Activated naive CD8-positive, alpha-beta T cell (primary cell): ENCODE data around the gene CDH4.
"Not testable (repeated sequence)": the region's sequence is repeated elsewhere in the genome, so short reads cannot be mapped to it uniquely, and the experiment has no call there.

Source experiments
- H3K27ac Mint-ChIP-seq: one replicate; pipeline ENCODE4 v1.8.0; 2021; ENCODE audit warnings: mixed read lengths
- H3K27me3 Mint-ChIP-seq: one replicate; pipeline ENCODE4 v1.8.0; 2021; ENCODE audit warnings: mixed read lengths
- H3K36me3 Mint-ChIP-seq: one replicate; pipeline ENCODE4 v1.8.0; 2021; ENCODE audit warnings: mixed read lengths
- H3K4me1 Mint-ChIP-seq: one replicate; pipeline ENCODE4 v1.8.0; 2021; ENCODE audit warnings: low read depth, mixed read lengths
- H3K4me3 Mint-ChIP-seq: one replicate; pipeline ENCODE4 v1.8.0; 2021; ENCODE audit warnings: mild to moderate bottlenecking, mixed read lengths
- H3K9me3 Mint-ChIP-seq: one replicate; pipeline ENCODE4 v1.8.0; 2021; ENCODE audit warnings: low read depth, mixed read lengths

Gene CDH4

DNA sequence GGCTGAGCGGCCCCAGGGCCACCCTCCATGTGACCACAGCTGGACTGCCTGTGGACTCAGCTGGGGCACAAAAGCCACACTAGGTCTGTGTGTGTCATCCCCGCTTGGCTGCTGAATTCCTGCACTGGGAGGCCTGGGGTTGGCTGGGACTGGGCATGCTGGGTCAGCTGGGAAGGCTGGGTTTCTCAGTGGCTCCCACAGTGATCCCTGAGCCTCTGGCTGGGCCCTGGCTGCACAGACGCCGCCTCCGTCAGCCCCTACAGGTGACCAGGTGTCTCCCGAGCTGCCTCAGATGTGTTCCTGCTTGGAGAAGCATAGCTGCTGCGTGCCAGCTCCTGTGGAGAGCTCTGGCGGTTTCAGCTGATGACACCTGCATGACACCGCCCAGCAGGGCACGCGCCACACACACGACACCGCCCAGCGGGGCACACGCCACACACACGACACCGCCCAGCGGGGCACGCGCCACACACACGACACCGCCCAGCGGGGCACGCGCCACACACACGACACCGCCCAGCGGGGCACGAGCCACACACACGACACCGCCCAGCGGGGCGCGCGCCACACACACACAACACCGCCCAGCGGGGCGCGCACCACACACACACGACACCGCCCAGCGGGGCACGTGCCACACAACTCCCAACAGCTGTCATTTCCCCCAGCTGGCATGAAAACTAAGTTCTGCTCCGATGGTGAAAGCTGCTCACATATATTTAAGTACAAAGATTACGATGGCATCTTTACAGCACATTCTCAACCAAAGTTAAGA, 724.8 kb downstream of the CDH4 start:
- no peak overlapping the region for H3K4me3 Mint-ChIP-seq
- no peak overlapping the region for H3K27ac Mint-ChIP-seq
- H3K9me3 Mint-ChIP-seq, result no peaks in the 10 kb centered on the region
- H3K27me3 Mint-ChIP-seq, result no peaks in the 10 kb centered on the region
- H3K4me1 Mint-ChIP-seq, result peaks cover 7% of the 10 kb centered on the region
- peaks cover 18% of the 10 kb centered on the region for H3K36me3 Mint-ChIP-seq

GRCh38 chr20:61977419-61977786, 725.3 kb downstream of the CDH4 start:
- H3K36me3 Mint-ChIP-seq, result peaks cover 14% of the 10 kb centered on the region
- H3K4me1 Mint-ChIP-seq, result peaks cover 10% of the 10 kb centered on the region
- H3K9me3 Mint-ChIP-seq, result no peaks in the 10 kb centered on the region
- H3K4me3 Mint-ChIP-seq, result no peak overlapping the region
- no peak overlapping the region for H3K27ac Mint-ChIP-seq
- H3K27me3 Mint-ChIP-seq, result no peaks in the 10 kb centered on the region

GRCh38 chr20:61978491-61978890, 726.4 kb downstream of the CDH4 start:
- H3K4me3 Mint-ChIP-seq, result no peak overlapping the region
- H3K27me3 Mint-ChIP-seq, result no peaks in the 10 kb centered on the region
- H3K9me3 Mint-ChIP-seq, result no peaks in the 10 kb centered on the region
- peaks cover 5% of the 10 kb centered on the region for H3K36me3 Mint-ChIP-seq
- peaks cover 10% of the 10 kb centered on the region for H3K4me1 Mint-ChIP-seq
- H3K27ac Mint-ChIP-seq, result no peak overlapping the region

GRCh38 chr20:61979090-61979489, 727.0 kb downstream of the CDH4 start:
- H3K4me3 Mint-ChIP-seq, result no peak overlapping the region
- H3K36me3 Mint-ChIP-seq, result peaks cover 11% of the 10 kb centered on the region
- no peaks in the 10 kb centered on the region for H3K27me3 Mint-ChIP-seq
- H3K27ac Mint-ChIP-seq, result no peak overlapping the region
- no peaks in the 10 kb centered on the region for H3K9me3 Mint-ChIP-seq
- peaks cover 14% of the 10 kb centered on the region for H3K4me1 Mint-ChIP-seq

GRCh38 chr20:61979701-61980635, 727.9 kb downstream of the CDH4 start:
- H3K4me1 Mint-ChIP-seq, result peaks cover 16% of the 10 kb centered on the region
- H3K27ac Mint-ChIP-seq, result no peak overlapping the region
- peaks cover 12% of the 10 kb centered on the region for H3K36me3 Mint-ChIP-seq
- H3K9me3 Mint-ChIP-seq, result no peaks in the 10 kb centered on the region
- H3K27me3 Mint-ChIP-seq, result no peaks in the 10 kb centered on the region
- H3K4me3 Mint-ChIP-seq, result no peak overlapping the region

- Mint-ChIP-seq H3K4me1 (peaks cover 17% of the 10 kb centered on the region), H3K9me3 (no peaks in the 10 kb centered on the region), H3K27me3 (no peaks in the 10 kb centered on the region), H3K4me3 (no peak overlapping the region), H3K36me3 (peaks cover 12% of the 10 kb centered on the region), H3K27ac (no peak overlapping the region)
Observed at GRCh38 chr20:61980647-61981583, 728.9 kb downstream of the CDH4 start.

DNA sequence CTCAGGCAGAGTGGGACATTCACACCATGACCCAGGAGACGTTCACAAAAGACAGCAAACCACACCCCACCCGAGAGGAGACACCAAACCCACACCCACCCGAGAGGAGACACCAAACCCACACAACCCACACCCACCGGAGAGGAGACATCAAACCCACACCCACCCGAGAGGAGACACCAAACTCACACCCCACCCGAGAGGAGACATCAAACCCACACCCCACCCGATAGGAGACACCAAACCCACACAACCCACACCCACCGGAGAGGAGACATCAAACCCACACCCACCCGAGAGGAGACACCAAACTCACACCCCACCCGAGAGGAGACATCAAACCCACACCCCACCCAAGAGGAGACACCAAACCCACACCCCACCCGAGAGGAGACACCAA, 729.6 kb downstream of the CDH4 start:
- not testable (repeated sequence) for H3K27me3 Mint-ChIP-seq, H3K27ac Mint-ChIP-seq, H3K4me3 Mint-ChIP-seq, H3K9me3 Mint-ChIP-seq
- H3K36me3 Mint-ChIP-seq, result peaks cover 12% of the 10 kb centered on the region
- H3K4me1 Mint-ChIP-seq, result peaks cover 19% of the 10 kb centered on the region

GRCh38 chr20:61982191-61982950, 730.3 kb downstream of the CDH4 start:
- H3K27ac Mint-ChIP-seq, result peak overlapping the region; percentile 46

DNA sequence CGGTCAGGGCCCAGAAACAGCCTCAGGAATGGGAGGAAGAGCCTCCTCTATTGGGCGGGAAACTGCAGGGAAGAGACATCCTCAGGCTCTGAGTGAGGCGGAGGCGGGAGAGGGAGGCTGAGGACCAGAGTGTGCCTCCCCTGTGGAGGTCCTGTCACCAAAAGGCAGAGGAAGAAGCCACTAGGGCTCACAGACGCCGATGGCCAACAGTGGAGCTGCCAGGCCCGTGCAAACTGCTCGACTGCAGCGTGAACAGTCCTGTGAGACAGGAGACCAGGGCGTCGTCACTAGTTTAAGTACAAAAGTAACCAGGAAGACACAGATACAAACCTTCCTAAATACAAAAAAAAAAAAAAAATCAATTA, 730.9 kb downstream of the CDH4 start:
- no peaks in the 10 kb centered on the region for H3K9me3 Mint-ChIP-seq
- H3K36me3 Mint-ChIP-seq, result peaks cover 16% of the 10 kb centered on the region
- no peaks in the 10 kb centered on the region for H3K27me3 Mint-ChIP-seq
- no peak overlapping the region for H3K27ac Mint-ChIP-seq
- H3K4me1 Mint-ChIP-seq, result peaks cover 20% of the 10 kb centered on the region
- H3K4me3 Mint-ChIP-seq, result no peak overlapping the region

More at GRCh38 chr20:61982191-61982950, 730.3 kb downstream of the CDH4 start:
- Mint-ChIP-seq H3K36me3 (peaks cover 14% of the 10 kb centered on the region), H3K9me3 (no peaks in the 10 kb centered on the region), H3K27me3 (no peaks in the 10 kb centered on the region), H3K4me3 (peak overlapping the region; percentile 32), H3K4me1 (peaks cover 19% of the 10 kb centered on the region)

GRCh38 chr20:61983965-61984364, 731.9 kb downstream of the CDH4 start:
- no peak overlapping the region for H3K4me3 Mint-ChIP-seq
- no peak overlapping the region for H3K27ac Mint-ChIP-seq
- H3K9me3 Mint-ChIP-seq, result no peaks in the 10 kb centered on the region
- H3K4me1 Mint-ChIP-seq, result peaks cover 20% of the 10 kb centered on the region
- no peaks in the 10 kb centered on the region for H3K27me3 Mint-ChIP-seq
- H3K36me3 Mint-ChIP-seq, result peaks cover 19% of the 10 kb centered on the region

GRCh38 chr20:61984431-61984830, 732.4 kb downstream of the CDH4 start:
- not testable (repeated sequence) for H3K27ac Mint-ChIP-seq, H3K9me3 Mint-ChIP-seq, H3K27me3 Mint-ChIP-seq, H3K4me3 Mint-ChIP-seq
- Mint-ChIP-seq H3K4me1 (peaks cover 20% of the 10 kb centered on the region), H3K36me3 (peaks cover 19% of the 10 kb centered on the region)

DNA sequence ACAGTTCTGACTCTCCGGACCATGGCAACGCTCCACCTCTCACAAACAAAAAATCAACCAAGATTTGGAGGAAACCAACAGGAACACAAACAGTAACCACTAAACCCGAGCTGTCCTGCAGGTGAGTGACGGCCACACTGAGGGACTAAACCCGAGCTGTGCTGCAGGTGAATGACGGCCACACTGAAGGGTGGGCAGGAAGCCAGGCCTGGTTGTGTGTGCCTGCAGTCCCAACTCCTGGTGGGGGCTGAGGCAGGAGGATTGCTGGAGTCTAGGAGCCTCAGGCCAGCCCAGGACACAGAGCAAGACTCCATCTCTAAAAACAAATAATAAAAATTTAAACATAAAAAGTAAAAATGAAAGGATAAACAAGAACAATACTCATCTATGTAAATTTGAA, 733.0 kb downstream of the CDH4 start:
- Mint-ChIP-seq H3K4me1 (peaks cover 20% of the 10 kb centered on the region), H3K4me3 (no peak overlapping the region), H3K9me3 (no peaks in the 10 kb centered on the region), H3K36me3 (peaks cover 19% of the 10 kb centered on the region), H3K27ac (no peak overlapping the region), H3K27me3 (no peaks in the 10 kb centered on the region)

DNA sequence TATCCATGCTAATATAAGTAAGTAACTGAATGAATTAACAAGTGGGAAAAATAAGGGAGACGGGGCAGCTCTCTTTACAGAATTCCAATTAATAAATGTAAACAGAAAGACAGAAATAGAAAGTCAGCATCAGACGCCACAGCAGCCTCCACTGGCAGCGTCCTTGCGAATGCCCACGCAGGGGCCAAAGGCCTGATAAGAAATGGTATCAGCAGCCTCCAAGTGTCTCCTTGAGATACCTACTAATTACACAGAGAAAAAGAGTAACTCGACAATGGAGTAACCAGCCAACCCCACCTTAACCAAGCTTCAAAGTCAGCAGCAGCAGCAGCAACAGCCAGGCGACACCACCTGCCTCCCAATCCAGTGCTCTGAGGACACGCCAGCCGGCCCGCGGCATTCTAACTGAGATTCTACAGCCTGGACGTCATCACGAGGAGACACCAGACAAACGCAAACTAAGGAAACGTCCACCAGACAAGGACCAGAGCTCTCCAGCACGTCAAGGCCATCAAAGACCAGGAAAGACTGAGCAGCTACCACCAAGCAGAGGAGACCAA, 734.8 kb downstream of the CDH4 start:
- Mint-ChIP-seq H3K36me3 (peaks cover 26% of the 10 kb centered on the region), H3K27me3 (no peaks in the 10 kb centered on the region), H3K27ac (no peak overlapping the region), H3K9me3 (peaks cover 5% of the 10 kb centered on the region), H3K4me1 (peaks cover 13% of the 10 kb centered on the region), H3K4me3 (no peak overlapping the region)

DNA sequence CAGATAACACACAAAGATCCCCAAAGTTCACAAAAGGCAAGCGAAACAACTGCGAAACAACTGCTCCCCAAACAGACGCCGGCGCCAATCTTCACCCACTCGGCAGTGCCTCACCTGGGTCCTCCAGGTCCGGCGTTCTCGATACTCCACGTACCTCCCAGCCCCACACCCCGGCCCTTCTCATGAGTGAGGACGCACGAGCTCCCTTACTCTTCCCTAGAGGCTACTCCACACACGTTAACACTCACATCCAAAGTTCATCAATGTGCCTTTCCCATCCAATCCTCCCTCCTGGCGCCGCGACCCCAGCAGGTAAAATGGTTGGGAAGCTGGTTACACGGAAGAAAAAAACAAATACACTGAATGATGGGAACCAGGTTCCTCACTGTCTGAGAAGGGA, 736.6 kb downstream of the CDH4 start:
- peaks cover 10% of the 10 kb centered on the region for H3K4me1 Mint-ChIP-seq
- no peak overlapping the region for H3K27ac Mint-ChIP-seq
- no peak overlapping the region for H3K4me3 Mint-ChIP-seq
- H3K36me3 Mint-ChIP-seq, result peaks cover 42% of the 10 kb centered on the region
- H3K9me3 Mint-ChIP-seq, result peaks cover 11% of the 10 kb centered on the region
- H3K27me3 Mint-ChIP-seq, result no peaks in the 10 kb centered on the region
